Activated T-cell treated with anti-CD3 and anti-CD28 coated beads, Interleukin-2, amount 50 U/mL, for 1 hour (primary cell): ENCODE results near the gene SMDT1.
"Not testable (repeated sequence)": the region's sequence is repeated elsewhere in the genome, so short reads cannot be mapped to it uniquely, and the experiment has no call there.

Source experiments
- DNase-seq: peaks from one replicate; pipeline ENCODE4 v3.0.0-alpha.2; 2020

SMDT1 gene

GRCh38 chr22:42112793-42113192 lies 33.3 kb downstream of the SMDT1 start:
- not testable (repeated sequence) for DNase-seq

GRCh38 chr22:42114721-42115120 lies 35.2 kb downstream of the SMDT1 start:
- no peak for DNase-seq

GRCh38 chr22:42115420-42115830 lies 35.9 kb downstream of the SMDT1 start:
- DNase-seq = not testable (repeated sequence)

- no peak for DNase-seq
Observed at GRCh38 chr22:42116848-42117424, 37.4 kb downstream of the SMDT1 start.

- DNase-seq = peak; percentile 27
Observed at GRCh38 chr22:42120231-42121021, 40.9 kb downstream of the SMDT1 start.

- DNase-seq = not testable (repeated sequence)
Observed at GRCh38 chr22:42123529-42123928, 44.0 kb downstream of the SMDT1 start.

GRCh38 chr22:42127606-42128005 lies 48.1 kb downstream of the SMDT1 start:
- no peak for DNase-seq

GRCh38 chr22:42128007-42128406 lies 48.5 kb downstream of the SMDT1 start:
- not testable (repeated sequence) for DNase-seq

GRCh38 chr22:42128776-42129694 lies 49.5 kb downstream of the SMDT1 start:
- DNase-seq = not testable (repeated sequence)

GRCh38 chr22:42130182-42130581 lies 50.7 kb downstream of the SMDT1 start:
- DNase-seq = not testable (repeated sequence)

GRCh38 chr22:42130639-42131431 lies 51.3 kb downstream of the SMDT1 start, which contains the start of gene CYP2D6:
Gene CYP2D6 (minus strand): TSS chr22:42130810. CDS start chr22:42130791, 19 bp downstream.
- DNase-seq = not testable (repeated sequence)

GRCh38 chr22:42131562-42131961 lies 52.1 kb downstream of the SMDT1 start:
- DNase-seq = no peak

GRCh38 chr22:42132457-42132856 lies 53.0 kb downstream of the SMDT1 start:
- peak; percentile 8 for DNase-seq
